DMS114 treated with DMSO at 0.1 percent for 48 hours (cell line): ENCODE results near the gene MID1IP1.

ENCODE experiments used
- DNase-seq: peaks from one replicate; lab custom pipeline; 2025; ENCODE audit not compliant: unreplicated experiment; lab: John Stamatoyannopoulos, UW

The MID1IP1 gene

GRCh38 chrX:38811515-38812243, 10.4 kb downstream of the MID1IP1 start:
- DNase-seq: no peak

GRCh38 chrX:38816155-38816554, 14.9 kb downstream of the MID1IP1 start:
- no peak for DNase-seq

- no peak for DNase-seq
These were observed 15.9 kb downstream of the MID1IP1 start for GRCh38 chrX:38817004-38817703.

- no peak for DNase-seq
These were observed 17.9 kb downstream of the MID1IP1 start for GRCh38 chrX:38819163-38819562.

- no peak for DNase-seq
These were observed 18.4 kb downstream of the MID1IP1 start for GRCh38 chrX:38819709-38820108.

GRCh38 chrX:38820751-38821150, 19.5 kb downstream of the MID1IP1 start:
- DNase-seq: no peak

- DNase-seq: no peak
These were observed 22.9 kb downstream of the MID1IP1 start for GRCh38 chrX:38824176-38824575.

- DNase-seq: no peak
These were observed 30.7 kb downstream of the MID1IP1 start for GRCh38 chrX:38831949-38832348.

GRCh38 chrX:38837389-38837788, 36.1 kb downstream of the MID1IP1 start:
- no peak for DNase-seq

GRCh38 chrX:38839277-38839676, 38.0 kb downstream of the MID1IP1 start:
- DNase-seq: no peak

GRCh38 chrX:38839944-38840343, 38.7 kb downstream of the MID1IP1 start:
- no peak for DNase-seq

GRCh38 chrX:38841750-38842149, 40.5 kb downstream of the MID1IP1 start:
- no peak for DNase-seq

GRCh38 chrX:38845426-38845825, 44.2 kb downstream of the MID1IP1 start:
- no peak for DNase-seq

GRCh38 chrX:38847206-38847902, 46.1 kb downstream of the MID1IP1 start:
- no peak for DNase-seq

- no peak for DNase-seq
These were observed 46.6 kb downstream of the MID1IP1 start for GRCh38 chrX:38847903-38848230.

GRCh38 chrX:38848671-38849455, 47.6 kb downstream of the MID1IP1 start:
- DNase-seq: no peak

GRCh38 chrX:38850807-38851544, 49.7 kb downstream of the MID1IP1 start:
- no peak for DNase-seq

- DNase-seq: no peak
These were observed 53.0 kb downstream of the MID1IP1 start for GRCh38 chrX:38854305-38854704.
